GM18873 (cell line): Measurements from ENCODE around the gene LNX1.

Experiments used
- ATAC-seq: cut with Tn5 transposase; IDR thresholded peaks from one replicate; pipeline ENCODE4 v1.9.1; 2021; ENCODE audit warnings: mild to moderate bottlenecking, moderate library complexity, moderate number of reproducible peaks; ENCODE audit not compliant: unreplicated experiment, low FRiP score

LNX1 gene

GRCh38 chr4:53505947-53506346 lies 85.3 kb downstream of the LNX1 start:
- ATAC-seq, result no peak

DNA sequence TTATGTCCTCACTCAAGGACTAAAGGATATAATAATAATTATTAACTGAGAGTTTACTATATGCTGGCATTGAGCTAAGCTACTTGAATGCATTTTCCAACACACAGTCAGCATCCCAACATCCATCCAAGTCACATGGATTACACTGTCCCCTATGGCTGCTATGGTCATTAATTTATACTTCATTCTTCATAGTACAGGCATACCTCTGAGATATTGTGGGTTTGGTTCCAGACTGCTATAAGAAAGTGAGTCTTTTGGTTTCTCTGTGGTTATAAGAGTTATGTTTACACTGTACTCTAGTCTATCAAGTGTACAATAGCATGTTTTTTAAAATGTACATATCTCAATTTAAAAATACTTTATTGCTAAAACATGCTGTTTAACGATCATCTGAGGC lies 89.2 kb downstream of the LNX1 start:
- no peak for ATAC-seq

DNA sequence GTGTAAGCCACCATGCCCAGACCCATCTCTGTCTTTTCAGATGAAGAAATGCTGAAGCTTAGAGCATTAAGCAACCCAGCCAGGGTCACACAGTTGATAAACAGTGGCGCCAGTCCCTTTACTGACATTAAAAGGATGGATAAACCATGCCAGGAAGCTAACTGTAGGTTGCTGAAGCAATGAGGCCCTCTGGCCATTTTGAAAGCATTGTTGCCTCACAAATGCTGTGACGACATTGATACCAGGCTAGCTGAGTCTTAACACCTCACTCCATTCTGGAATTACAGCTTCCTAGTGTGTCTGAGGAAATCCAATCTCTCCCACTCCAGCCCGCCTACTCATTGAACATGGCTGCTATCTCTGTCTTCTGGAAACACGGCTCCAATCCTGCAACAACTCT lies 89.7 kb downstream of the LNX1 start:
- no peak for ATAC-seq

GRCh38 chr4:53500546-53500945 lies 90.7 kb downstream of the LNX1 start:
- no peak for ATAC-seq

GRCh38 chr4:53499791-53500190 lies 91.5 kb downstream of the LNX1 start:
- no peak for ATAC-seq

- no peak for ATAC-seq
Measured at GRCh38 chr4:53498706-53499105, 92.6 kb downstream of the LNX1 start.

GRCh38 chr4:53497487-53498244 lies 93.6 kb downstream of the LNX1 start:
- ATAC-seq, result no peak

- no peak for ATAC-seq
Measured at GRCh38 chr4:53494851-53495250, 96.4 kb downstream of the LNX1 start.

GRCh38 chr4:53490965-53491622 lies 100.2 kb downstream of the LNX1 start:
- ATAC-seq, result no peak

DNA sequence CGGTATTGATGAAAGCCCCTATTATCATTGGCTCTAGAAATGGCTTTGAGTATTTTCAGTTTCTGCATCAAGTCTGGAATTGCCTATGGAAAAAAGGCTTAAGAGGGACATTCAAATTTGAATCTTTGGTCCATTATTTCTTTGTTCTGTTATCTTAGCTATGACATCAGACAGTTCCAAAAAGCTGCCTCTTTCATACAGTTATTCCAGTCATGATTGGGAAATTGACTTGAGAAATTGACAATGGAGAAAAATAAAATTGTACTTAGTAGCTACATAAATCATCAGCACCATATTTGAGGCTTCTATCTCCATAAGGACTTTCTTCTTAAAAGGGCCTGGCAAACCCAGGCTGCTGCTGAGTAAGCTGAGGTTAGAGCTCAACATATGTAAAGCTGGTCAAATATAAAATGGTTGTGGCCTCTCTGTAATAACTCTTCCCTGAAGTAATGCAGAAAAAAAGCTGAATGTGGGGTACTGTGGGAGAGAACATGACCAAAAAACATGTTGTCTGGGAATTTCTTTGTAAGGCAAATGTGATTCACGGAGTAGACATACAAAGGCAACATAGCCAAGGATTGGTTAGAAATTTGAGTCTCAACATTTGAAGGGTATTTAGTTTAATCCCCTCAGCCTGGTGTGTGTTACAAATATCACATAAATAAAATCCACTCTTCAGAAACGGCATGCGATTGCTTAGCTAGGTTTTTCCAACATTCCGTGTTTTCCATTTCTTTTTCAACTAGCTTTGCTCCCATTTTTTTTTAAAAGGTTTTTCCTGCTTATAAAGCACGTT lies 100.9 kb downstream of the LNX1 start:
- no peak for ATAC-seq

DNA sequence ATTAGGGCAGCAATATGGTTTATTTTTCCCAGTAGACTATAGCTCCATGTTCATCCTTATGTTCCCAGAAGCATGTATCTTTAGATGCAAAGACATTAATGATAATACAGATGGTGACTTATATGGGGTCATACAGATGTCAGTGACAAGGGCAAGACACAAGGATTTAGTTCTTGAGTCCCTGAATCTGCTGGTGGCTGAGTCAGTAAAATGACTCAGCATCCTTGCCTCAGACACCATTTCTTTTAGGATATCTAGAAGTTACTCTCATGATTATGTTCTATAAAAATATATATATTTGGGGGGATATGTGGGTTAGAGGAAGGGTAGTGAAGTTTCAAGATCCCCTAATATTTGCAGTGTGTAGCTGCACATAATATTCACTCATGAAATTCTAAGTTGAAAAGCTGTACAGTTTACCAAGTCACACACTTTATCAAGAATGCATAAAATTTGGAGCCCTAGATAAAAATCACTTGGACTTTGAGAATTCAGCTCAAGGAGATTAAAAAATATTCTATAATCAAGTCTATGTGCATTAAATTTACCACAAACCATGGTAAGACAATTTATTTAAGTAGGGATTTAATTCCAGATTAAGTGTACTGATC lies 101.9 kb downstream of the LNX1 start:
- ATAC-seq, result no peak

DNA sequence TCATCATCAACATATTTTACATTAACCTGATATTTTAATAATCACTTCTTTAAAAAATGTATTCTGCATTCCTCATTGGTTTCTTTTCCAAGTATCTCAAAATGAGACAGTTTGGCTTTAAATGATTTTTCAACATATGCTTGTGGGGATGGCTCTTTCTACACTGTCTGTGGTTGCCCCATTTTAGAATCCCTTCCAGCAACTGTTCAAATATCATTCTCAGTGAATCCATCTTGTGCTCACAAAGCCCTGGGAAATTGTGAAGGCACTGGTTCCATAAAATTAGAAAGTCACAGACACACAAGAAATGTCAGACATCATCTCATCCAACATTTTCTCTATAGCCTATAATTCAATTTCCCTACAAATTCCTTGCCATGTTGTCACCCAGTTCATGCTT lies 103.5 kb downstream of the LNX1 start:
- no peak for ATAC-seq

- ATAC-seq, result no peak
Measured at GRCh38 chr4:53485658-53486040, 105.6 kb downstream of the LNX1 start.

DNA sequence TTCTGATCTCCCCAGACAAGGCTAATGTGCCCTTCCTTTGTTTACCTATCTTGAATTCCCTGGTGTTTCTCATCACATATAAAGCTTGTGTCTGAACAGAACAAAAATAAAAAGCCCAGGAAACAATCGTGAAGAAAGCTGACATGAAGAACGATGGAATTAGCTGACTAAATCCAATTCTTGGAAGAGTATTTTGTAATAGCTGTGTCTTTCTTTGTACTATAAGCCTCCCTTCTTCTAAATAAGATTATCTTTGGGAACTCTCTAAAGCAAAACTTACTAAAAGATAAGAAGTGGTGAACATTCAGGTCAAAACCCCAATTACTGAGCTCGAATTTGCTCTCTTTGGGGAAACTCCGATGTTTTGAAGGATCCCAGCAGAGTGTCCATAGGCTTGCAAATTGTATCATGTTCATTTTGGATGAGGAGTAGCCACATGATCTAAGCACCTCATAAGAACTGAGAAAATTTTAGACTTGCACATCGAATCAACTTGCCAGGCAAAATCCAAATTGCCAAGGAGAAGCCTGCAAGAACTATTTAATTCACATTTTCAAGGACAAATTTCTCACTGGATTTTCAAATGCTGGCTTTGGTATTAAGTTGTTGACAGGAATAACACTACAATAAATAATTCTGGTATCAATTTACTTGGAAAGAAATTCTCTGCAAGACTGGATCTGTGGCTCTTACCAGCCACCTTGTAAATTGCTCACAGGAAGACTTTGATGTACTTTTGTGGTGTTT lies 106.2 kb downstream of the LNX1 start:
- no peak for ATAC-seq

DNA sequence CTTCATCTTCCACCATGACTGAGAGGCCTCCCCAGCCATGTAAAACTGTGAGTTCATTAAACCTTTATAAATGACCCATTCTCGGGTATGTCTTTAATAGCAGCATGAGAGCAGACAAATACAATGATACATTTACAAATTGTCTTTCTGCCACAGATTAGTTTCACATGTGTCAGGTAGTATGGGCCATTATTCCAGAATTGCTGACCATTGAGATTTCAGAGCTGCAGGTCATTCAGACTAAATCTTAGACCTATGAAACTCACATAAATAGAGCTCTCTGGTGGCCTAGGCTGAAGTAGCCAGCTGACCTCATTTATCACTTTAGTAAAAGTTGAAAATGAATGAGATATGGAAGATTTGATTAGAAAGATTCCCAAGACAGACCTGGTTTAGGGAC lies 108.0 kb downstream of the LNX1 start:
- ATAC-seq, result no peak

DNA sequence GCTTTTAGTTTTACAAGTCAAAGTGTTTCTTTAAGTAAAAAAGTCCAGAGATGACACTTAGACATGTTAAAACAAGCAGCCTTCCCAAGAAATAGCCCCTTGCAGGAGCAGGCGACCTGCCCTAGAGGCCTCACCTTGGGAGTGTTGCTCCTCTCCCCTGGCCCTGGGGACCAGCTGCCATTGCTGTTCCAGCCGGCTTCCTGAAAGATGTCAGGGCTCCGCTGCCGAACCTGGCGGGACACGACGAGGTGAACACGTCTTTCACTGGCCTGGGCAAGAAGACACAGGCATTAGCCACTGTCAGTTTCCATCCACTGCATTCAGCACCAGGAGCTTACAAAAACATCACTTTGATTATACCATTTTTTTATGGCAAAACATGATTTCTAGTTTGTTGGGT lies 109.7 kb downstream of the LNX1 start:
- ATAC-seq, result no peak

DNA sequence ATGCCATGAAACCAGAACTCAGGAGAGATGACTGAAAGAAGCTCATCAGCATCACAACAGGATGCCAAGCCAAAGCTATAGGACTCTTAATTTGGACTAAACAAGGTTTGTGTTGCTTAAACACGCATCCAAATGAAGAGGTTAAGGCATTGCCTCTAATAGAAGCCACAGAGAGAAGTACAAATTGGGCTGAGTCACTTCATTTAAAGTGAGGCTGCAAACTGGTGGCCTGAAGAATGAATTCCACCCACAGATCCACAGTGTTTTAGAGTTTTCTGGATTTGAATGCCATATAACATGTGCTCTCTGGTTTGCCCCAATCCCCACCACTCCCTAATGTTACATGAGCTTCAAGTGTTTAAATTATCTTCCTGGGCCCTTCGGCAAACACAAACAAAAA lies 110.4 kb downstream of the LNX1 start:
- ATAC-seq, result no peak

DNA sequence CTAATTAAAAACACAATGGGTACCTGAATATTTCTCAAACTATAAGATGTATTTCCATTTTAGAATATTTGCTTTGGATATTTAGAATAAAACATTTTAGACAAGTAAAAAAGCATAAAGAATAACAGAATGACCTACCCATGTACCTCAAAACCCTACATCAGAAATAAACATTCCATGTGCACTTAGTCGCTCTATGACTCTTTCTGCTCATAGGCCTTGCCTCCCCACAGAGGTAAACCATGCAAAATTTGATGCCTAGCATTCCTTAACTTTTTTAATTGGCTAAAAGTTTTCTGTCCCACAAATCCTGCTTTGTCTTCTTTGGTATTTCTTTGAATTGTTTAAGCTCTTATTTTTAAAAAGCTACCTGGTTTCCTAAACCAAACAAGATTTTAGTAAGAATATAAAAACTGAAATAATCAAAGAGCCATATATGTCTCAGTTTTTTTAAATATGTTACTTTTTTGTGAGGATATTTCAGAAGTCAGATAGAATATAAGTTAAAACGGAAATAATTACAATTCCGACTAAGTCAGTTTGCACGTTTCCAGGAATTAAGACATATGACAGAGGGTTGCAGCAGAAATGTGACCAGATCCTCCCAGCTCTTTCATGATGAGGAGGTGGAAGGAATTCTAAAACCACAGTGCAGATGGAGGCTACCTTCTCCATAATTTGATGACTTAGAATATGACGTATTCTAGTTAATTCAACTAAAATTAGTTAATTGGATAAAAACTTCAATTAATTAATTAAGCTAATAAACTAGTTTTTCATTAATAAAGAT lies 111.4 kb downstream of the LNX1 start:
- no peak for ATAC-seq

GRCh38 chr4:53478671-53479456 lies 112.4 kb downstream of the LNX1 start:
- no peak for ATAC-seq
